HG02763 (cell line): ENCODE results near the gene GNG8.
A peak's percentile ranks its signal among the peaks of the same experiment; 100 is the strongest.

Experiments
- ATAC-seq: cut with Tn5 transposase; IDR thresholded peaks from one replicate; pipeline ENCODE4 v1.9.1; 2021; ENCODE audit warnings: mild to moderate bottlenecking, moderate library complexity; ENCODE audit not compliant: unreplicated experiment

GNG8 gene

GRCh38 chr19:46603752-46604231 is 32.2 kb downstream of the GNG8 start:
- no peak for ATAC-seq

- no peak for ATAC-seq
Observed at GRCh38 chr19:46603195-46603637, 32.8 kb downstream of the GNG8 start.

- ATAC-seq: no peak
Observed at GRCh38 chr19:46602392-46603194, 33.4 kb downstream of the GNG8 start.

GRCh38 chr19:46601318-46602224 is 34.4 kb downstream of the GNG8 start, which contains the start of gene CALM3:
Gene CALM3 (plus strand): TSS chr19:46601330. CDS start chr19:46601435, 105 bp downstream.
- ATAC-seq: no peak

GRCh38 chr19:46600384-46601317 is 35.4 kb downstream of the GNG8 start:
- ATAC-seq: peak; percentile 76

- no peak for ATAC-seq
Observed at GRCh38 chr19:46599716-46600373, 36.2 kb downstream of the GNG8 start.

GRCh38 chr19:46598372-46598917 is 37.6 kb downstream of the GNG8 start:
- ATAC-seq: no peak

GRCh38 chr19:46596008-46596407 is 40.0 kb downstream of the GNG8 start:
- no peak for ATAC-seq

GRCh38 chr19:46591870-46592269 is 44.1 kb downstream of the GNG8 start:
- no peak for ATAC-seq

- ATAC-seq: no peak
Observed at GRCh38 chr19:46591254-46591653, 44.7 kb downstream of the GNG8 start.

GRCh38 chr19:46587861-46588260 is 48.1 kb downstream of the GNG8 start:
- no peak for ATAC-seq

- ATAC-seq: no peak
Observed at GRCh38 chr19:46586294-46586693, 49.7 kb downstream of the GNG8 start.

GRCh38 chr19:46585539-46585938 is 50.5 kb downstream of the GNG8 start:
- ATAC-seq: no peak
